ENCODE data around the gene ICAM3. TPM values are rescaled to one million over a fixed set of nuclear protein-coding genes. Genes with fewer than 3 reads are reported as not detected.

ICAM3 gene
- total and polyA plus RNA-seq, 10 of the 15 experiments (the other 5 are each of a cell fraction or from before 2014, with no cell fraction given): 5.5 to 152 (median 90.7) TPM

GRCh38 chr19:10294368-10294697, 45.1 kb downstream of the ICAM3 start:
- Histone ChIP-seq H3K4me3 (no peak overlapping the region), H3K9me3 (replicated peaks; ENCODE audit: control insufficient read depth, insufficient read depth, low read length) (no peaks in the 10 kb centered on the region; the same call in 2 of the 3 replicates), H3K36me3 (ENCODE audit: control insufficient read depth in 2 of 2, insufficient read depth in 2 of 2, low read length in 1 of 2) (no peaks in the 10 kb centered on the region; a peak in 1 of 4 replicates), H4K20me1 (ENCODE audit: control insufficient read depth, insufficient read depth) (no peaks in the 10 kb centered on the region), H3K27me3 (replicated peaks in 1 of 2; ENCODE audit: control insufficient read depth in 2 of 2, insufficient read depth in 2 of 2, low read length in 1 of 2) (peaks cover 3 to 16% of the 10 kb centered on the region in 2 experiments), H3K27ac (ENCODE audit: control insufficient read depth, insufficient read depth) (no peak overlapping the region), H3K79me2 (ENCODE audit: control insufficient read depth, insufficient read depth, low read length) (no peaks in the 10 kb centered on the region), H2AFZ (ENCODE audit: control insufficient read depth, low read depth, low read length) (no peak overlapping the region), H3K9ac (ENCODE audit: control insufficient read depth, insufficient read depth, low read length) (no peak overlapping the region), H3K4me1 (ENCODE audit: control insufficient read depth, insufficient read depth, low read length) (peaks cover 34% of the 10 kb centered on the region), H3K4me2 (ENCODE audit: control insufficient read depth, insufficient read depth) (no peak overlapping the region)
- FAIRE-seq: no peak
- DNase-seq (ENCODE audit: low read depth, low spot score): no peak
- BruUV-seq (replicated peaks): no TSS peak
- ChIA-PET POLR2A (no interaction called here), RAD21 (ENCODE audit: unreplicated experiment) (no interaction called here), CTCF (no interaction called here), SMC1A (ENCODE audit: uncharacterized antibody, unreplicated experiment) (interaction anchor here (1.2 kb wide), 1 partner anchor 20 kb away, joined by 3 read pairs; no protein-coding TSS in a partner anchor)
- ATAC-seq: no peak
- intact Hi-C loops (cut with micrococcal nuclease; ENCODE audit: unreplicated experiment): no loop called here
- in situ Hi-C loops (cut with MboI): no loop called here
- 35% methylated on average over 25 of the region's 25 CpGs for WGBS (ENCODE audit: insufficient coverage, insufficient replicate concordance, low lambda C conversion rate, missing lambda C conversion rate)
- no peak for TF ChIP-seq NFYA (IDR thresholded peaks at IDR 0.05; ENCODE audit: borderline replicate concordance, low read depth, low read length)
- TF ChIP-seq RCOR1 (conservative IDR thresholded peaks at IDR 0.05; ENCODE audit: low read depth, low read length): no peak
- TF ChIP-seq, protein P1, sequence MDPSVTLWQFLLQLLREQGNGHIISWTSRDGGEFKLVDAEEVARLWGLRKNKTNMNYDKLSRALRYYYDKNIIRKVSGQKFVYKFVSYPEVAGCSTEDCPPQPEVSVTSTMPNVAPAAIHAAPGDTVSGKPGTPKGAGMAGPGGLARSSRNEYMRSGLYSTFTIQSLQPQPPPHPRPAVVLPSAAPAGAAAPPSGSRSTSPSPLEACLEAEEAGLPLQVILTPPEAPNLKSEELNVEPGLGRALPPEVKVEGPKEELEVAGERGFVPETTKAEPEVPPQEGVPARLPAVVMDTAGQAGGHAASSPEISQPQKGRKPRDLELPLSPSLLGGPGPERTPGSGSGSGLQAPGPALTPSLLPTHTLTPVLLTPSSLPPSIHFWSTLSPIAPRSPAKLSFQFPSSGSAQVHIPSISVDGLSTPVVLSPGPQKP (IDR thresholded peaks at IDR 0.05; ENCODE audit: low read depth, low read length): no peak
- no peak for TF ChIP-seq SMAD5 (IDR thresholded peaks at IDR 0.05; ENCODE audit: low read depth)
- no peak for TF ChIP-seq CHD4 (IDR thresholded peaks at IDR 0.05)
- no peak for TF ChIP-seq HDAC2 (IDR thresholded peaks at IDR 0.05)
- TF ChIP-seq, protein P2, sequence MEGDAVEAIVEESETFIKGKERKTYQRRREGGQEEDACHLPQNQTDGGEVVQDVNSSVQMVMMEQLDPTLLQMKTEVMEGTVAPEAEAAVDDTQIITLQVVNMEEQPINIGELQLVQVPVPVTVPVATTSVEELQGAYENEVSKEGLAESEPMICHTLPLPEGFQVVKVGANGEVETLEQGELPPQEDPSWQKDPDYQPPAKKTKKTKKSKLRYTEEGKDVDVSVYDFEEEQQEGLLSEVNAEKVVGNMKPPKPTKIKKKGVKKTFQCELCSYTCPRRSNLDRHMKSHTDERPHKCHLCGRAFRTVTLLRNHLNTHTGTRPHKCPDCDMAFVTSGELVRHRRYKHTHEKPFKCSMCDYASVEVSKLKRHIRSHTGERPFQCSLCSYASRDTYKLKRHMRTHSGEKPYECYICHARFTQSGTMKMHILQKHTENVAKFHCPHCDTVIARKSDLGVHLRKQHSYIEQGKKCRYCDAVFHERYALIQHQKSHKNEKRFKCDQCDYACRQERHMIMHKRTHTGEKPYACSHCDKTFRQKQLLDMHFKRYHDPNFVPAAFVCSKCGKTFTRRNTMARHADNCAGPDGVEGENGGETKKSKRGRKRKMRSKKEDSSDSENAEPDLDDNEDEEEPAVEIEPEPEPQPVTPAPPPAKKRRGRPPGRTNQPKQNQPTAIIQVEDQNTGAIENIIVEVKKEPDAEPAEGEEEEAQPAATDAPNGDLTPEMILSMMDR (IDR thresholded peaks at IDR 0.05 in 2 of 3, conservative IDR thresholded peaks at IDR 0.05 in 1 of 3; ENCODE audit: control insufficient read depth in 2 of 3, extremely low read depth in 1 of 3, insufficient read depth in 1 of 3, low read depth in 3 of 3, low read length in 3 of 3): no peak
- TF ChIP-seq KDM1A (IDR thresholded peaks at IDR 0.05; ENCODE audit: borderline replicate concordance): no peak
- TF ChIP-seq JUNB (IDR thresholded peaks at IDR 0.05): no peak
- no peak for TF ChIP-seq MEF2B (IDR thresholded peaks at IDR 0.05; ENCODE audit: partially characterized antibody, poor library complexity, severe bottlenecking)
- no peak for TF ChIP-seq PAX5 (IDR thresholded peaks at IDR 0.05; ENCODE audit: borderline replicate concordance, low read depth, low read length)
- TF ChIP-seq PML (IDR thresholded peaks at IDR 0.05; ENCODE audit: low read length): no peak
